Astrocyte (in vitro differentiated cells and primary cell): ENCODE data around the gene TRERF1. TPM values are rescaled to one million over a fixed set of nuclear protein-coding genes. Genes with fewer than 3 reads are reported as not detected.

Source experiments
- DNase-seq: peaks from one replicate; pipeline ENCODE4 v3.0.0-alpha.2; 2010; ENCODE audit warnings: low read depth
- FAIRE-seq: peaks from 2 replicates; lab custom pipeline; 2011; peaks lifted over from hg19 to GRCh38; lab: Jason Lieb, UNC
- H2AFZ ChIP-seq: 2 replicates; pipeline ENCODE4 v1.6.0; 2012; ENCODE audit warnings: low read depth, low read length, inconsistent platforms
- H3K27ac ChIP-seq: 2 replicates; pipeline ENCODE4 v1.5.1; 2011; ENCODE audit warnings: low read depth, low read length, inconsistent platforms
- H3K27me3 ChIP-seq: 2 replicates; pipeline ENCODE4 v1.6.0; 2011; ENCODE audit warnings: low read length, inconsistent platforms; ENCODE audit not compliant: insufficient read depth
- H3K36me3 ChIP-seq: 2 replicates; pipeline ENCODE4 v1.5.1; 2011; ENCODE audit warnings: low read length, inconsistent platforms; ENCODE audit not compliant: insufficient read depth
- H3K4me1 ChIP-seq: 2 replicates; pipeline ENCODE4 v1.5.1; 2011; ENCODE audit warnings: low read length, inconsistent platforms; ENCODE audit not compliant: insufficient read depth
- H3K4me2 ChIP-seq: 2 replicates; pipeline ENCODE4 v1.6.0; 2012; ENCODE audit warnings: low read length, inconsistent platforms
- H3K4me3 ChIP-seq: 2 replicates; pipeline ENCODE4 v1.5.1; 2011; ENCODE audit warnings: low read depth, mild to moderate bottlenecking, low read length, inconsistent platforms; ENCODE audit not compliant: insufficient read depth
- H3K79me2 ChIP-seq: 2 replicates; pipeline ENCODE4 v1.6.0; 2012; ENCODE audit warnings: mild to moderate bottlenecking, low read length, inconsistent platforms; ENCODE audit not compliant: insufficient read depth
- H3K9ac ChIP-seq: 2 replicates; pipeline ENCODE4 v1.6.0; 2012; ENCODE audit warnings: mild to moderate bottlenecking, low read length, inconsistent platforms
- H3K9me3 ChIP-seq: 2 replicates; pipeline ENCODE4 v1.5.1; 2012; ENCODE audit warnings: low read depth, mild to moderate bottlenecking, low read length, inconsistent platforms; ENCODE audit not compliant: insufficient read depth
- H4K20me1 ChIP-seq: 2 replicates; pipeline ENCODE4 v1.6.0; 2012; ENCODE audit warnings: low read length, inconsistent platforms; ENCODE audit not compliant: insufficient read depth
- H3K27ac Mint-ChIP-seq: one replicate; pipeline ENCODE4 v1.8.0; 2021; ENCODE audit warnings: mild to moderate bottlenecking, mixed read lengths; ENCODE audit not compliant: unreplicated experiment
- H3K27me3 Mint-ChIP-seq: one replicate; pipeline ENCODE4 v1.8.0; 2021; ENCODE audit warnings: low read depth, mixed read lengths; ENCODE audit not compliant: unreplicated experiment
- H3K36me3 Mint-ChIP-seq: one replicate; pipeline ENCODE4 v1.8.0; 2021; ENCODE audit warnings: low read depth, mixed read lengths; ENCODE audit not compliant: unreplicated experiment
- H3K4me1 Mint-ChIP-seq: one replicate; pipeline ENCODE4 v1.8.0; 2021; ENCODE audit warnings: low read depth, mixed read lengths; ENCODE audit not compliant: unreplicated experiment
- H3K4me3 Mint-ChIP-seq: one replicate; pipeline ENCODE4 v1.8.0; 2021; ENCODE audit warnings: mild to moderate bottlenecking, moderate library complexity, mixed read lengths; ENCODE audit not compliant: unreplicated experiment
- H3K9me3 Mint-ChIP-seq: one replicate; pipeline ENCODE4 v1.8.0; 2021; ENCODE audit warnings: mild to moderate bottlenecking, mixed read lengths; ENCODE audit not compliant: unreplicated experiment
- CTCF ChIP-seq: IDR thresholded peaks from 2 replicates; pipeline ENCODE4 v1.5.1; 2011; ENCODE audit warnings: low read depth, mild to moderate bottlenecking, inconsistent platforms, low read length, moderate library complexity; ENCODE audit not compliant: insufficient read depth
- EZH2 ChIP-seq: IDR thresholded peaks from 2 replicates; pipeline ENCODE4 v1.6.1; 2012; ENCODE audit warnings: mild to moderate bottlenecking, low read length, inconsistent platforms; ENCODE audit not compliant: insufficient read depth
- total RNA-seq: library from RNA; stranded (reverse); gene quantifications from 2 replicates; pipeline ENCODE4 v1.2.1, GENCODE V29; 2021

TRERF1 gene
- total RNA-seq, 1 donor from 2014 or later, result 8.6 TPM

- Mint-ChIP-seq H3K27me3 (no peaks in the 10 kb centered on the region), H3K4me1 (peaks cover 10% of the 10 kb centered on the region), H3K36me3 (peaks cover 7% of the 10 kb centered on the region), H3K9me3 (no peaks in the 10 kb centered on the region), H3K4me3 (no peak overlapping the region), H3K27ac (no peak overlapping the region)
- H3K27me3 ChIP-seq, result no peaks in the 10 kb centered on the region
- H4K20me1 ChIP-seq, result peaks cover 5% of the 10 kb centered on the region
- H3K4me1 ChIP-seq, result no peaks in the 10 kb centered on the region
- H3K79me2 ChIP-seq, result no peaks in the 10 kb centered on the region
- H3K36me3 ChIP-seq, result no peaks in the 10 kb centered on the region
- H3K27ac ChIP-seq, result no peak overlapping the region
- no peak overlapping the region for H3K9ac ChIP-seq
- no peaks in the 10 kb centered on the region for H3K9me3 ChIP-seq
- FAIRE-seq (peak; percentile 49), DNase-seq (no peak)
- H2AFZ ChIP-seq, result no peak overlapping the region
- TF ChIP-seq CTCF, result no peak
- TF ChIP-seq EZH2, result no peak
- no peak overlapping the region for H3K4me2 ChIP-seq
- no peak overlapping the region for H3K4me3 ChIP-seq
Observed at GRCh38 chr6:42302411-42302810, 149.3 kb downstream of the TRERF1 start.

GRCh38 chr6:42301986-42302385 lies 149.7 kb downstream of the TRERF1 start:
- Histone ChIP-seq H3K27ac (no peak overlapping the region), H3K4me2 (no peak overlapping the region), H3K9me3 (no peaks in the 10 kb centered on the region), H3K4me1 (no peaks in the 10 kb centered on the region), H3K79me2 (no peaks in the 10 kb centered on the region), H2AFZ (no peak overlapping the region), H3K4me3 (no peak overlapping the region), H3K27me3 (no peaks in the 10 kb centered on the region), H3K36me3 (no peaks in the 10 kb centered on the region), H4K20me1 (peaks cover 5% of the 10 kb centered on the region), H3K9ac (no peak overlapping the region)
- Mint-ChIP-seq H3K27me3 (no peaks in the 10 kb centered on the region), H3K27ac (no peak overlapping the region), H3K36me3 (peaks cover 9% of the 10 kb centered on the region), H3K9me3 (no peaks in the 10 kb centered on the region), H3K4me1 (peaks cover 10% of the 10 kb centered on the region), H3K4me3 (no peak overlapping the region)
- no peak for TF ChIP-seq CTCF
- TF ChIP-seq EZH2, result no peak
- FAIRE-seq, result no peak
- no peak for DNase-seq

GRCh38 chr6:42300701-42301100 lies 151.0 kb downstream of the TRERF1 start:
- Histone ChIP-seq H2AFZ (no peak overlapping the region), H3K4me1 (no peaks in the 10 kb centered on the region), H3K9me3 (no peaks in the 10 kb centered on the region), H3K9ac (no peak overlapping the region), H3K4me2 (no peak overlapping the region), H3K79me2 (no peaks in the 10 kb centered on the region), H3K36me3 (no peaks in the 10 kb centered on the region), H3K4me3 (no peak overlapping the region), H4K20me1 (peaks cover 5% of the 10 kb centered on the region), H3K27me3 (no peaks in the 10 kb centered on the region), H3K27ac (no peak overlapping the region)
- DNase-seq (no peak), FAIRE-seq (no peak)
- Mint-ChIP-seq H3K27ac (no peak overlapping the region), H3K36me3 (peaks cover 14% of the 10 kb centered on the region), H3K4me3 (no peak overlapping the region), H3K4me1 (peaks cover 10% of the 10 kb centered on the region), H3K27me3 (no peaks in the 10 kb centered on the region), H3K9me3 (no peaks in the 10 kb centered on the region)
- no peak for TF ChIP-seq CTCF
- no peak for TF ChIP-seq EZH2
